Uterus (tissue), 2 donors: Measurements from ENCODE around the gene MDC1.
A peak's percentile ranks its signal among the peaks of the same experiment; 100 is the strongest.

Experiments
- POLR2A ChIP-seq, 2 donors: fragments of 450-650 bp; IDR thresholded peaks; one replicate each; pipeline ENCODE4 v1.6.1; 2016; ENCODE audit warnings: antibody characterized with exemption in 2 of 2, mild to moderate bottlenecking in 1 of 2, moderate library complexity in 1 of 2
- TF ChIP-seq, protein P1 (sequence below), 4 experiments: fragments of 200-600 bp in 2 of 4; fragments of 450-650 bp in 2 of 4; sonication (generic) in 2 of 4; IDR thresholded peaks; one replicate each; pipeline ENCODE4 v1.5.1; 2016 to 2019; ENCODE audit warnings: antibody characterized with exemption in 4 of 4, mild to moderate bottlenecking in 2 of 4, moderate library complexity in 1 of 4

DNA sequence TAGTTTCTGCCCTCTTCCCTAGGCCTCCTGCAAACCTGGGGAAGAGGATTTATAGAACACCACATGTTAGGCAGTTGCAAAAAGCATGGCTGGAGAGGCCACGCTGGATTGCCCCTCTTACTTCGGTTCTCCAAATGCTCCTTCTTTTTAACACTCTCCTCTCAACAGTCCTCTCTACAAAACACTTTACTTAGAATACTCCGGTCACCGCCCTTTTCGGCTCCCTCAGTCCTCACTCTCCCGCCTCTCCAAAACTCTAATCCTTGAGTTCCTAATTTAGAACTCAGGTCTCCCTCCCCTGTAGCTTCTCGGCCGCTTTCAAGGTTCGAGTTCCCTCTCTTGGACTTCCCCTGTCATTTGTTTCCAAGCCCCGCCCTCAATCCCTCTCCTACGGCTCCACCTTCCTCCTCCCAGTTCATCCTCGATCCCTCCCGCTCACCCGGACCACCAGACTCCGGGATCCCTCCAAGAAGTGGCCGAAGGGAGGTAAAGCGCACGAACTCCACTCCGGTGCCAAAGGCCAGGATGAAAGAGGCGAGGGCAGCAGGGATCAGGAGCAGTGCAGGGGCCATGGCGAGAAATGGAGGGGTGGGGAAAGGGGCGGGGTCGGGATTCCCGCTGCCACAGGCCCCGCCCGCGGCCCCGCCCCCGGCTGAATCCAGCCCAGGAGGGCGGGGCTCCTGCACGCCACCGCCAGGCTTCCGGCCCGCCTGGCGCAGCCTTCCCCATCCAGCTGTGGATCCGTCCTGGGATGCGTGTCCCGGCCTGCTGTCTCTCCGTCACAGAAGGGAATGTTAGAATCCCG lies 26.5 kb downstream of the MDC1 start, which contains the start of gene NRM:
- TF ChIP-seq, protein P1, sequence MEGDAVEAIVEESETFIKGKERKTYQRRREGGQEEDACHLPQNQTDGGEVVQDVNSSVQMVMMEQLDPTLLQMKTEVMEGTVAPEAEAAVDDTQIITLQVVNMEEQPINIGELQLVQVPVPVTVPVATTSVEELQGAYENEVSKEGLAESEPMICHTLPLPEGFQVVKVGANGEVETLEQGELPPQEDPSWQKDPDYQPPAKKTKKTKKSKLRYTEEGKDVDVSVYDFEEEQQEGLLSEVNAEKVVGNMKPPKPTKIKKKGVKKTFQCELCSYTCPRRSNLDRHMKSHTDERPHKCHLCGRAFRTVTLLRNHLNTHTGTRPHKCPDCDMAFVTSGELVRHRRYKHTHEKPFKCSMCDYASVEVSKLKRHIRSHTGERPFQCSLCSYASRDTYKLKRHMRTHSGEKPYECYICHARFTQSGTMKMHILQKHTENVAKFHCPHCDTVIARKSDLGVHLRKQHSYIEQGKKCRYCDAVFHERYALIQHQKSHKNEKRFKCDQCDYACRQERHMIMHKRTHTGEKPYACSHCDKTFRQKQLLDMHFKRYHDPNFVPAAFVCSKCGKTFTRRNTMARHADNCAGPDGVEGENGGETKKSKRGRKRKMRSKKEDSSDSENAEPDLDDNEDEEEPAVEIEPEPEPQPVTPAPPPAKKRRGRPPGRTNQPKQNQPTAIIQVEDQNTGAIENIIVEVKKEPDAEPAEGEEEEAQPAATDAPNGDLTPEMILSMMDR (IDR thresholded peaks at IDR 0.05) = no peak
- TF ChIP-seq POLR2A (IDR thresholded peaks at IDR 0.05) = peak in 1 of 2 donors; percentile 37
